Thyroid gland (tissue), 4 donors: ENCODE data around the gene GPRIN2. TPM values are rescaled to one million over a fixed set of nuclear protein-coding genes. Genes with fewer than 3 reads are reported as not detected.
A peak's percentile ranks its signal among the peaks of the same experiment; 100 is the strongest.
"Not testable (repeated sequence)": the region's sequence is repeated elsewhere in the genome, so short reads cannot be mapped to it uniquely, and the experiment has no call there.

Source experiments
- DNase-seq, 2 donors: peaks; one replicate each; pipeline ENCODE4 v3.0.0-alpha.2; 2019
- H3K27ac ChIP-seq, 3 donors: fragments of 200-600 bp; sonication (generic); 1 replicate in 2 of 3; 2 replicates in 1 of 3; pipeline ENCODE4 v1.5.1; 2016 to 2019; ENCODE audit warnings: mild to moderate bottlenecking in 1 of 3, moderate library complexity in 1 of 3
- H3K27me3 ChIP-seq: fragments of 200-600 bp; sonication (generic); one replicate; pipeline ENCODE4 v1.5.1; 2019
- H3K36me3 ChIP-seq, 2 donors: fragments of 200-600 bp; sonication (generic); one replicate each; pipeline ENCODE4 v1.5.1; 2016 to 2019
- H3K4me1 ChIP-seq, 2 donors: fragments of 200-600 bp; sonication (generic); one replicate each; pipeline ENCODE4 v1.5.1; 2017 to 2019
- H3K4me3 ChIP-seq, 3 donors: fragments of 200-600 bp; sonication (generic); replicated peaks in 1 of 3; 1 replicate in 2 of 3; 2 replicates in 1 of 3; pipeline ENCODE4 v1.5.1; 2016; ENCODE audit warnings: mild to moderate bottlenecking in 1 of 3
- H3K9me3 ChIP-seq: fragments of 200-600 bp; sonication (generic); one replicate; pipeline ENCODE4 v1.5.1; 2017
- WGBS, 2 donors: methylation state at CpG; one replicate each; pipeline ENCODE4 v1.1.5; 2017; 5-methylcytosine and 5-hydroxymethylcytosine counted together
- intact Hi-C: fragments of 100-400 bp; cut with DNase I; formaldehyde crosslinking; loops from one replicate; pipeline ENCODE4 v1.15.1; 2023
- total RNA-seq, 4 donors: library from RNA; depleted of rRNA; stranded (reverse); fragments of >200 nt; gene quantifications; one replicate each; pipeline ENCODE4 v1.2.3, GENCODE V29; 2016

Gene GPRIN2
- total RNA-seq, 4 donors from 2014 or later, result 9.1 to 14.7 (median 10.6) TPM

GRCh38 chr10:46585246-46585645 is 28.8 kb upstream of the GPRIN2 start:
- intact Hi-C loops, DNase-seq, H3K9me3 ChIP-seq, H3K4me3 ChIP-seq, H3K27ac ChIP-seq, H3K4me1 ChIP-seq, H3K27me3 ChIP-seq, H3K36me3 ChIP-seq: not testable (repeated sequence)
- whole genome bisulfite sequencing, 2 donors, result no CpG with 5 or more reads among the region's 13 CpGs

GRCh38 chr10:46584196-46584595 is 27.7 kb upstream of the GPRIN2 start:
- DNase-seq, intact Hi-C loops: not testable (repeated sequence)
- WGBS, 2 donors, result 100% methylated on average over 4 of the region's 11 CpGs; no CpG with 5 or more reads in 1 of the 2 donors

GRCh38 chr10:46582568-46582967 is 26.1 kb upstream of the GPRIN2 start:
- H3K27me3 ChIP-seq, H3K27ac ChIP-seq, DNase-seq, intact Hi-C loops, H3K4me3 ChIP-seq, H3K9me3 ChIP-seq, H3K4me1 ChIP-seq, H3K36me3 ChIP-seq: not testable (repeated sequence)
- no CpG with 5 or more reads among the region's 11 CpGs for WGBS, 2 donors

More at GRCh38 chr10:46584196-46584595, 27.7 kb upstream of the GPRIN2 start:
- not testable (repeated sequence) for H3K4me1 ChIP-seq, H3K27ac ChIP-seq, H3K4me3 ChIP-seq, H3K27me3 ChIP-seq, H3K9me3 ChIP-seq, H3K36me3 ChIP-seq

- H3K27me3 ChIP-seq, intact Hi-C loops, H3K9me3 ChIP-seq, H3K4me1 ChIP-seq, DNase-seq, H3K36me3 ChIP-seq, H3K27ac ChIP-seq, H3K4me3 ChIP-seq: not testable (repeated sequence)
- WGBS, 2 donors, result no CpG with 5 or more reads among the region's 12 CpGs
Observed at GRCh38 chr10:46581997-46582396, 25.5 kb upstream of the GPRIN2 start.

- H3K4me3 ChIP-seq, intact Hi-C loops, H3K36me3 ChIP-seq, H3K27me3 ChIP-seq, H3K9me3 ChIP-seq, H3K27ac ChIP-seq, DNase-seq, H3K4me1 ChIP-seq: not testable (repeated sequence)
- WGBS, 2 donors, result 85% methylated on average over 4 of the region's 21 CpGs; no CpG with 5 or more reads in 1 of the 2 donors
Observed at GRCh38 chr10:46579378-46579777, 22.9 kb upstream of the GPRIN2 start.

GRCh38 chr10:46578474-46579178 is 22.2 kb upstream of the GPRIN2 start, which contains the start of gene SYT15:
Gene SYT15, plus strand, starts transcription at chr10:46579128. Its CDS starts 41 bp downstream, at chr10:46579169.
- H3K27ac ChIP-seq, result not testable (repeated sequence)
- no CpG with 5 or more reads among the region's 68 CpGs for WGBS, 2 donors

GRCh38 chr10:46577624-46578473 is 21.4 kb upstream of the GPRIN2 start:
- WGBS, 2 donors, result 30 to 73% methylated on average over 3 to 15 of the region's 50 CpGs
- intact Hi-C loops, H3K4me1 ChIP-seq, H3K9me3 ChIP-seq, H3K36me3 ChIP-seq, H3K27me3 ChIP-seq, H3K27ac ChIP-seq, DNase-seq, H3K4me3 ChIP-seq: not testable (repeated sequence)

More at GRCh38 chr10:46578474-46579178, 22.2 kb upstream of the GPRIN2 start, which contains the start of gene SYT15:
- H3K4me1 ChIP-seq, H3K36me3 ChIP-seq, intact Hi-C loops, H3K9me3 ChIP-seq, H3K27me3 ChIP-seq, DNase-seq: not testable (repeated sequence)
- H3K4me3 ChIP-seq, result peak within 1 kb of the TSS in 1 of 3 donors; percentile 17

- H3K4me3 ChIP-seq, H3K9me3 ChIP-seq, H3K4me1 ChIP-seq, H3K36me3 ChIP-seq, H3K27ac ChIP-seq, DNase-seq, H3K27me3 ChIP-seq, intact Hi-C loops: not testable (repeated sequence)
- 30 to 82% methylated on average over 2 of the region's 4 CpGs for WGBS, 2 donors
Observed at GRCh38 chr10:46573884-46574283, 17.4 kb upstream of the GPRIN2 start.

GRCh38 chr10:46573314-46573713 is 16.9 kb upstream of the GPRIN2 start:
- H3K27me3 ChIP-seq, H3K27ac ChIP-seq, H3K36me3 ChIP-seq, DNase-seq, H3K4me3 ChIP-seq, H3K4me1 ChIP-seq, H3K9me3 ChIP-seq, intact Hi-C loops: not testable (repeated sequence)
- WGBS, 2 donors, result 76 to 78% methylated on average over 3 to 5 of the region's 5 CpGs

GRCh38 chr10:46572765-46573164 is 16.3 kb upstream of the GPRIN2 start:
- H3K27me3 ChIP-seq, H3K4me1 ChIP-seq, intact Hi-C loops, H3K27ac ChIP-seq, H3K36me3 ChIP-seq, DNase-seq, H3K4me3 ChIP-seq, H3K9me3 ChIP-seq: not testable (repeated sequence)
- WGBS, 2 donors, result 40 to 100% methylated on average over 1 to 2 of the region's 4 CpGs

- intact Hi-C loops, H3K4me3 ChIP-seq, H3K36me3 ChIP-seq, H3K9me3 ChIP-seq, H3K27ac ChIP-seq, H3K4me1 ChIP-seq, H3K27me3 ChIP-seq, DNase-seq: not testable (repeated sequence)
- no CpG with 5 or more reads among the region's 2 CpGs for WGBS, 2 donors
Observed at GRCh38 chr10:46570655-46571054, 14.2 kb upstream of the GPRIN2 start.

GRCh38 chr10:46567151-46567550 is 10.7 kb upstream of the GPRIN2 start:
- H3K27ac ChIP-seq, H3K9me3 ChIP-seq, H3K27me3 ChIP-seq, intact Hi-C loops, H3K4me3 ChIP-seq, H3K4me1 ChIP-seq, H3K36me3 ChIP-seq, DNase-seq: not testable (repeated sequence)
- 100% methylated on average over 3 of the region's 9 CpGs; no CpG with 5 or more reads in 1 of the 2 donors for WGBS, 2 donors
